Liver (tissue), 3 donors: ENCODE measurements around the gene PTPN12.

Source experiments
- GABPA ChIP-seq, 2 donors: IDR thresholded peaks in 1 of 2; conservative IDR thresholded peaks in 1 of 2; 2 replicates each; pipeline ENCODE4 v1.6.1; 2016; ENCODE audit warnings: antibody characterized with exemption in 2 of 2, mild to moderate bottlenecking in 1 of 2, moderate library complexity in 1 of 2
- HNF4A ChIP-seq, 2 donors: conservative IDR thresholded peaks; 2 replicates each; pipeline ENCODE4 v1.6.1; 2016; ENCODE audit warnings: antibody characterized with exemption in 2 of 2, mild to moderate bottlenecking in 2 of 2
- HNF4G ChIP-seq: IDR thresholded peaks from 2 replicates; pipeline ENCODE4 v1.6.1; 2016; ENCODE audit warnings: antibody characterized with exemption
- JUND ChIP-seq, 2 donors: IDR thresholded peaks; 2 replicates each; pipeline ENCODE4 v1.6.1; 2016; ENCODE audit warnings: antibody characterized with exemption in 2 of 2
- RAD21 ChIP-seq, 2 donors: IDR thresholded peaks; 2 replicates each; pipeline ENCODE4 v1.6.1; 2016; ENCODE audit warnings: antibody characterized with exemption in 2 of 2, mild to moderate bottlenecking in 2 of 2
- SP1 ChIP-seq: IDR thresholded peaks from 2 replicates; pipeline ENCODE4 v1.6.1; 2018; ENCODE audit warnings: antibody characterized with exemption, mild to moderate bottlenecking
- TAF1 ChIP-seq: conservative IDR thresholded peaks from 2 replicates; pipeline ENCODE4 v1.6.1; 2016; ENCODE audit warnings: antibody characterized with exemption, mild to moderate bottlenecking
- YY1 ChIP-seq: IDR thresholded peaks from 2 replicates; pipeline ENCODE4 v1.6.1; 2016; ENCODE audit warnings: antibody characterized with exemption, mild to moderate bottlenecking
- TF ChIP-seq, protein P1 (sequence below): IDR thresholded peaks from 2 replicates; pipeline ENCODE4 v1.6.1; 2016; ENCODE audit warnings: antibody characterized with exemption
- TF ChIP-seq, protein P2 (sequence below): fragments of 150-350 bp; IDR thresholded peaks from 2 replicates; pipeline ENCODE4 v1.5.1; 2017; ENCODE audit warnings: improper control_type of control experiment, low read depth, low read length; ENCODE audit not compliant: missing input control
- TF ChIP-seq, protein P3 (sequence below): IDR thresholded peaks from 2 replicates; pipeline ENCODE4 v1.6.1; 2016; ENCODE audit warnings: antibody characterized with exemption
- TF ChIP-seq, protein P4 (sequence below): IDR thresholded peaks from 2 replicates; pipeline ENCODE4 v1.6.1; 2016; ENCODE audit warnings: antibody characterized with exemption
- TF ChIP-seq, protein P5 (sequence below): IDR thresholded peaks from 2 replicates; pipeline ENCODE4 v1.6.1; 2016; ENCODE audit warnings: antibody characterized with exemption, mild to moderate bottlenecking
- donor health status: healthy.
- donor health status: healthy.

DNA sequence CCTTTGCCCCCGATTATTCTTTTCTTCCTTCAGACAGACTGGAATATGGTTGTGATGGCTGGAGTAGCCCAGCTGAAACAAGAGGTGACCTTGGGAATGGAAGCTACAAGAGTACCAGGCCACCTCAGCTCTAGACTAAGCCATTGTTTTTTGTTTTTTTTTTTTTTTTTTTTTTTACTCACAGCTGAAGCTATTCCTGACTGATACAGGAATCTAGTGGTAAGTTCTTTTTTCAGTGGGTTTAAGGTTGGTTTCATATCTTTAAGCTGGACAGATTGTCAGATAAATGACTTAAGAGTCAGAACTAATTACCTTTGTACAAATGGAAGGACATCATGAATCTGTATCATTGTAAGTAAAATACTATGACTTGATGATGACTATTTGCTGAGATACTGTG is 30.2 kb upstream of the PTPN12 start:
- TF ChIP-seq HNF4G: no peak
- no peak for TF ChIP-seq TAF1
- TF ChIP-seq, protein P1, sequence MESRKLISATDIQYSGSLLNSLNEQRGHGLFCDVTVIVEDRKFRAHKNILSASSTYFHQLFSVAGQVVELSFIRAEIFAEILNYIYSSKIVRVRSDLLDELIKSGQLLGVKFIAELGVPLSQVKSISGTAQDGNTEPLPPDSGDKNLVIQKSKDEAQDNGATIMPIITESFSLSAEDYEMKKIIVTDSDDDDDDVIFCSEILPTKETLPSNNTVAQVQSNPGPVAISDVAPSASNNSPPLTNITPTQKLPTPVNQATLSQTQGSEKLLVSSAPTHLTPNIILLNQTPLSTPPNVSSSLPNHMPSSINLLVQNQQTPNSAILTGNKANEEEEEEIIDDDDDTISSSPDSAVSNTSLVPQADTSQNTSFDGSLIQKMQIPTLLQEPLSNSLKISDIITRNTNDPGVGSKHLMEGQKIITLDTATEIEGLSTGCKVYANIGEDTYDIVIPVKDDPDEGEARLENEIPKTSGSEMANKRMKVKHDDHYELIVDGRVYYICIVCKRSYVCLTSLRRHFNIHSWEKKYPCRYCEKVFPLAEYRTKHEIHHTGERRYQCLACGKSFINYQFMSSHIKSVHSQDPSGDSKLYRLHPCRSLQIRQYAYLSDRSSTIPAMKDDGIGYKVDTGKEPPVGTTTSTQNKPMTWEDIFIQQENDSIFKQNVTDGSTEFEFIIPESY: no peak
- TF ChIP-seq, protein P2, sequence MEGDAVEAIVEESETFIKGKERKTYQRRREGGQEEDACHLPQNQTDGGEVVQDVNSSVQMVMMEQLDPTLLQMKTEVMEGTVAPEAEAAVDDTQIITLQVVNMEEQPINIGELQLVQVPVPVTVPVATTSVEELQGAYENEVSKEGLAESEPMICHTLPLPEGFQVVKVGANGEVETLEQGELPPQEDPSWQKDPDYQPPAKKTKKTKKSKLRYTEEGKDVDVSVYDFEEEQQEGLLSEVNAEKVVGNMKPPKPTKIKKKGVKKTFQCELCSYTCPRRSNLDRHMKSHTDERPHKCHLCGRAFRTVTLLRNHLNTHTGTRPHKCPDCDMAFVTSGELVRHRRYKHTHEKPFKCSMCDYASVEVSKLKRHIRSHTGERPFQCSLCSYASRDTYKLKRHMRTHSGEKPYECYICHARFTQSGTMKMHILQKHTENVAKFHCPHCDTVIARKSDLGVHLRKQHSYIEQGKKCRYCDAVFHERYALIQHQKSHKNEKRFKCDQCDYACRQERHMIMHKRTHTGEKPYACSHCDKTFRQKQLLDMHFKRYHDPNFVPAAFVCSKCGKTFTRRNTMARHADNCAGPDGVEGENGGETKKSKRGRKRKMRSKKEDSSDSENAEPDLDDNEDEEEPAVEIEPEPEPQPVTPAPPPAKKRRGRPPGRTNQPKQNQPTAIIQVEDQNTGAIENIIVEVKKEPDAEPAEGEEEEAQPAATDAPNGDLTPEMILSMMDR: no peak
- no peak for TF ChIP-seq RAD21 (IDR thresholded peaks at IDR 0.05)
- TF ChIP-seq, protein P3, sequence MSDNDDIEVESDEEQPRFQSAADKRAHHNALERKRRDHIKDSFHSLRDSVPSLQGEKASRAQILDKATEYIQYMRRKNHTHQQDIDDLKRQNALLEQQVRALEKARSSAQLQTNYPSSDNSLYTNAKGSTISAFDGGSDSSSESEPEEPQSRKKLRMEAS: no peak
- no peak for TF ChIP-seq YY1
- TF ChIP-seq, protein P4, sequence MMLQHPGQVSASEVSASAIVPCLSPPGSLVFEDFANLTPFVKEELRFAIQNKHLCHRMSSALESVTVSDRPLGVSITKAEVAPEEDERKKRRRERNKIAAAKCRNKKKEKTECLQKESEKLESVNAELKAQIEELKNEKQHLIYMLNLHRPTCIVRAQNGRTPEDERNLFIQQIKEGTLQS: no peak
- TF ChIP-seq, protein P5, sequence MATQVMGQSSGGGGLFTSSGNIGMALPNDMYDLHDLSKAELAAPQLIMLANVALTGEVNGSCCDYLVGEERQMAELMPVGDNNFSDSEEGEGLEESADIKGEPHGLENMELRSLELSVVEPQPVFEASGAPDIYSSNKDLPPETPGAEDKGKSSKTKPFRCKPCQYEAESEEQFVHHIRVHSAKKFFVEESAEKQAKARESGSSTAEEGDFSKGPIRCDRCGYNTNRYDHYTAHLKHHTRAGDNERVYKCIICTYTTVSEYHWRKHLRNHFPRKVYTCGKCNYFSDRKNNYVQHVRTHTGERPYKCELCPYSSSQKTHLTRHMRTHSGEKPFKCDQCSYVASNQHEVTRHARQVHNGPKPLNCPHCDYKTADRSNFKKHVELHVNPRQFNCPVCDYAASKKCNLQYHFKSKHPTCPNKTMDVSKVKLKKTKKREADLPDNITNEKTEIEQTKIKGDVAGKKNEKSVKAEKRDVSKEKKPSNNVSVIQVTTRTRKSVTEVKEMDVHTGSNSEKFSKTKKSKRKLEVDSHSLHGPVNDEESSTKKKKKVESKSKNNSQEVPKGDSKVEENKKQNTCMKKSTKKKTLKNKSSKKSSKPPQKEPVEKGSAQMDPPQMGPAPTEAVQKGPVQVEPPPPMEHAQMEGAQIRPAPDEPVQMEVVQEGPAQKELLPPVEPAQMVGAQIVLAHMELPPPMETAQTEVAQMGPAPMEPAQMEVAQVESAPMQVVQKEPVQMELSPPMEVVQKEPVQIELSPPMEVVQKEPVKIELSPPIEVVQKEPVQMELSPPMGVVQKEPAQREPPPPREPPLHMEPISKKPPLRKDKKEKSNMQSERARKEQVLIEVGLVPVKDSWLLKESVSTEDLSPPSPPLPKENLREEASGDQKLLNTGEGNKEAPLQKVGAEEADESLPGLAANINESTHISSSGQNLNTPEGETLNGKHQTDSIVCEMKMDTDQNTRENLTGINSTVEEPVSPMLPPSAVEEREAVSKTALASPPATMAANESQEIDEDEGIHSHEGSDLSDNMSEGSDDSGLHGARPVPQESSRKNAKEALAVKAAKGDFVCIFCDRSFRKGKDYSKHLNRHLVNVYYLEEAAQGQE: no peak
- no peak for TF ChIP-seq HNF4A (conservative IDR thresholded peaks at IDR 0.05)
- TF ChIP-seq GABPA (IDR thresholded peaks at IDR 0.05 in 1 of 2, conservative IDR thresholded peaks at IDR 0.05 in 1 of 2): no peak
- no peak for TF ChIP-seq JUND (IDR thresholded peaks at IDR 0.05)
- TF ChIP-seq SP1: no peak
